Measurements from ENCODE around the gene CMSS1.
A peak's percentile ranks its signal among the peaks of the same experiment; 100 is the strongest.

CMSS1 gene

GRCh38 chr3:100097919-100098783, 280.5 kb downstream of the CMSS1 start:
- TF ChIP-seq TSHZ2 (CRISPR knock-in tag; IDR thresholded peaks at IDR 0.05) (no peak), OSR1 (CRISPR knock-in tag; IDR thresholded peaks at IDR 0.05) (no peak), ZFP30 (CRISPR knock-in tag; IDR thresholded peaks at IDR 0.05) (no peak), ZC3H10 (CRISPR knock-in tag; IDR thresholded peaks at IDR 0.05) (no peak), ZFP3 (CRISPR knock-in tag; IDR thresholded peaks at IDR 0.05) (no peak), PATZ1 (CRISPR knock-in tag; IDR thresholded peaks at IDR 0.05; ENCODE audit: borderline replicate concordance) (no peak), SNAI2 (CRISPR knock-in tag; IDR thresholded peaks at IDR 0.05) (no peak), CSRNP3 (CRISPR knock-in tag; IDR thresholded peaks at IDR 0.05) (no peak), CSDC2 (CRISPR knock-in tag; IDR thresholded peaks at IDR 0.05) (no peak), ESRRG (CRISPR knock-in tag; IDR thresholded peaks at IDR 0.05) (no peak), PPARA (CRISPR knock-in tag; IDR thresholded peaks at IDR 0.05; ENCODE audit: borderline replicate concordance) (no peak)
- ATAC-seq, result peak; percentile 59; the same call in 2 of the 3 replicates

- no peak for TF ChIP-seq ZC3H10 (CRISPR knock-in tag; IDR thresholded peaks at IDR 0.05)
- no peak for TF ChIP-seq GLIS3 (CRISPR knock-in tag; IDR thresholded peaks at IDR 0.05)
- no peak for TF ChIP-seq PPARA (CRISPR knock-in tag; IDR thresholded peaks at IDR 0.05; ENCODE audit: borderline replicate concordance)
- no peak for TF ChIP-seq ZFP30 (CRISPR knock-in tag; IDR thresholded peaks at IDR 0.05)
- no peak for TF ChIP-seq TSHZ2 (CRISPR knock-in tag; IDR thresholded peaks at IDR 0.05)
- no peak for TF ChIP-seq POU6F1 (CRISPR knock-in tag; IDR thresholded peaks at IDR 0.05; ENCODE audit: borderline replicate concordance, low read depth)
- no peak for TF ChIP-seq CSRNP3 (CRISPR knock-in tag; IDR thresholded peaks at IDR 0.05)
- TF ChIP-seq ARNTL (CRISPR knock-in tag; IDR thresholded peaks at IDR 0.05; ENCODE audit: borderline replicate concordance, low read depth), result no peak
- TF ChIP-seq CREB5 (CRISPR knock-in tag; IDR thresholded peaks at IDR 0.05; ENCODE audit: low read depth), result no peak
- no peak for TF ChIP-seq SNAI2 (CRISPR knock-in tag; IDR thresholded peaks at IDR 0.05)
- no peak for TF ChIP-seq ISL1 (CRISPR knock-in tag; IDR thresholded peaks at IDR 0.05)
- no peak for TF ChIP-seq BACH2 (CRISPR knock-in tag; IDR thresholded peaks at IDR 0.05; ENCODE audit: borderline replicate concordance)
- TF ChIP-seq ESRRG (CRISPR knock-in tag; IDR thresholded peaks at IDR 0.05), result no peak
- TF ChIP-seq PATZ1 (CRISPR knock-in tag; IDR thresholded peaks at IDR 0.05; ENCODE audit: borderline replicate concordance), result no peak
- TF ChIP-seq ZNF70 (CRISPR knock-in tag; IDR thresholded peaks at IDR 0.05), result no peak
- TF ChIP-seq ZNF8 (CRISPR knock-in tag; IDR thresholded peaks at IDR 0.05), result no peak
- no peak for TF ChIP-seq ZNF565 (CRISPR knock-in tag; conservative IDR thresholded peaks at IDR 0.05; ENCODE audit: low read depth)
- no peak for TF ChIP-seq TOX (CRISPR knock-in tag; IDR thresholded peaks at IDR 0.05; ENCODE audit: borderline replicate concordance)
- TF ChIP-seq ZFP3 (CRISPR knock-in tag; IDR thresholded peaks at IDR 0.05), result no peak
- no peak for TF ChIP-seq TCF4 (CRISPR knock-in tag; IDR thresholded peaks at IDR 0.05; ENCODE audit: borderline replicate concordance)
- ATAC-seq, result peak; percentile 33; the same call in 1 of the 3 replicates
Measured at GRCh38 chr3:100098784-100099070, 281.1 kb downstream of the CMSS1 start.

Measured in SK-N-SH treated with all-trans-retinoic acid at 6 μM for 48 hours (cell line).